HEK293 (cell line): Measurements from ENCODE around the gene FASTK.

Source experiments
- CTCF ChIA-PET: fragments of 350-600 bp; formaldehyde crosslinking; extraction: SDS; loops from one replicate; lab custom pipeline; 2021; ENCODE audit warnings: antibody characterized with exemption; lab: Yijun Ruan, JAX
- POLR2A ChIA-PET: fragments of 300-600 bp; formaldehyde crosslinking; extraction: SDS; loops from one replicate; lab custom pipeline; 2020; ENCODE audit warnings: antibody characterized with exemption, inconsistent platforms; lab: Yijun Ruan, JAX
- H3K27ac ChIP-seq: fragments of 200-500 bp; sonication (Bioruptor generic); 2 replicates; pipeline ENCODE4 v1.5.1; 2014; ENCODE audit warnings: low read depth, low read length, control low read depth, inconsistent platforms; ENCODE audit errors: extremely low read depth
- H3K36me3 ChIP-seq, 2 experiments: fragments of 200-500 bp in 1 of 2; sonication (Bioruptor generic) in 1 of 2; 1 replicate in 1 of 2; 2 replicates in 1 of 2; pipeline ENCODE4 v1.5.1; 2014 to 2017; ENCODE audit warnings: inconsistent platforms in 2 of 2, low read length in 2 of 2; ENCODE audit not compliant: control insufficient read depth in 2 of 2, insufficient read depth in 1 of 2
- H3K4me1 ChIP-seq: fragments of 200-500 bp; sonication (Bioruptor generic); 2 replicates; pipeline ENCODE4 v1.5.1; 2014; ENCODE audit warnings: mild to moderate bottlenecking, low read length, inconsistent platforms; ENCODE audit not compliant: control insufficient read depth, insufficient read depth
- H3K4me3 ChIP-seq: 2 replicates; pipeline ENCODE4 v1.5.1; 2011; ENCODE audit warnings: low read depth, mild to moderate bottlenecking, control low read depth, low read length, moderate library complexity
- H3K9me3 ChIP-seq: fragments of 200-500 bp; sonication (Bioruptor generic); 2 replicates; pipeline ENCODE4 v1.5.1; 2014; ENCODE audit warnings: low read depth, low read length, inconsistent platforms; ENCODE audit not compliant: control insufficient read depth, insufficient read depth
- GFI1B ChIP-seq: fragments of 450-650 bp; formaldehyde crosslinking; IDR thresholded peaks from 2 replicates; pipeline ENCODE4 v1.5.1; 2016; ENCODE audit warnings: missing biosample characterization, missing genetic modification characterization
- GLIS1 ChIP-seq: fragments of 450-650 bp; formaldehyde crosslinking; IDR thresholded peaks from 2 replicates; pipeline ENCODE4 v1.5.1; 2016; ENCODE audit warnings: missing biosample characterization, missing genetic modification characterization
- SALL2 ChIP-seq: fragments of 450-650 bp; formaldehyde crosslinking; IDR thresholded peaks from 2 replicates; pipeline ENCODE4 v1.5.0; 2017; ENCODE audit warnings: missing biosample characterization, mild to moderate bottlenecking, missing genetic modification characterization, borderline replicate concordance
- ZBTB17 ChIP-seq: fragments of 450-650 bp; formaldehyde crosslinking; IDR thresholded peaks from 2 replicates; pipeline ENCODE4 v1.5.1; 2016; ENCODE audit warnings: missing biosample characterization, missing genetic modification characterization
- ZFHX2 ChIP-seq: fragments of 450-650 bp; formaldehyde crosslinking; conservative IDR thresholded peaks from 2 replicates; pipeline ENCODE4 v1.5.1; 2016; ENCODE audit warnings: missing biosample characterization, missing genetic modification characterization
- ZFP41 ChIP-seq: fragments of 450-650 bp; formaldehyde crosslinking; IDR thresholded peaks from 2 replicates; pipeline ENCODE4 v1.5.1; 2016; ENCODE audit warnings: missing biosample characterization, missing genetic modification characterization, borderline replicate concordance
- ZIC2 ChIP-seq: fragments of 450-650 bp; formaldehyde crosslinking; IDR thresholded peaks from 2 replicates; pipeline ENCODE4 v1.5.1; 2016; ENCODE audit warnings: missing biosample characterization, missing genetic modification characterization
- ZNF112 ChIP-seq: fragments of 450-650 bp; formaldehyde crosslinking; IDR thresholded peaks from 2 replicates; pipeline ENCODE4 v1.5.0; 2017; ENCODE audit warnings: missing biosample characterization, missing genetic modification characterization
- ZNF132 ChIP-seq: fragments of 450-650 bp; formaldehyde crosslinking; IDR thresholded peaks from 2 replicates; pipeline ENCODE4 v1.5.1; 2017; ENCODE audit warnings: missing biosample characterization, missing genetic modification characterization, borderline replicate concordance
- ZNF146 ChIP-seq: fragments of 450-650 bp; formaldehyde crosslinking; IDR thresholded peaks from 2 replicates; pipeline ENCODE4 v1.5.1; 2016; ENCODE audit warnings: missing biosample characterization, missing genetic modification characterization
- ZNF23 ChIP-seq: fragments of 450-650 bp; formaldehyde crosslinking; IDR thresholded peaks from 2 replicates; pipeline ENCODE4 v1.5.1; 2016; ENCODE audit warnings: missing biosample characterization, missing genetic modification characterization, borderline replicate concordance
- ZNF274 ChIP-seq, 2 experiments: fragments of 200-500 bp in 1 of 2; fragments of 450-650 bp in 1 of 2; sonication (Bioruptor generic) in 1 of 2; formaldehyde crosslinking in 1 of 2; IDR thresholded peaks; 2 replicates each; pipeline versions ENCODE4 v1.5.1 to v1.6.1; 2014 to 2016; ENCODE audit warnings: borderline replicate concordance in 1 of 2, inconsistent platforms in 1 of 2, low read length in 1 of 2, missing biosample characterization in 1 of 2, missing genetic modification characterization in 1 of 2
- ZNF350 ChIP-seq: fragments of 450-650 bp; formaldehyde crosslinking; IDR thresholded peaks from 2 replicates; pipeline ENCODE4 v1.5.0; 2017; ENCODE audit warnings: missing biosample characterization, mild to moderate bottlenecking, missing genetic modification characterization
- ZNF433 ChIP-seq: fragments of 450-650 bp; formaldehyde crosslinking; IDR thresholded peaks from 2 replicates; pipeline ENCODE4 v1.5.1; 2016; ENCODE audit warnings: missing biosample characterization, missing genetic modification characterization, low read depth
- ZNF521 ChIP-seq: fragments of 450-650 bp; formaldehyde crosslinking; IDR thresholded peaks from 2 replicates; pipeline ENCODE4 v1.5.1; 2017; ENCODE audit warnings: missing biosample characterization, mild to moderate bottlenecking, missing genetic modification characterization
- ZNF600 ChIP-seq: fragments of 450-650 bp; formaldehyde crosslinking; IDR thresholded peaks from 2 replicates; pipeline ENCODE4 v1.5.1; 2016; ENCODE audit warnings: missing biosample characterization, missing genetic modification characterization
- TF ChIP-seq, protein P1 (sequence below): fragments of 450-650 bp; formaldehyde crosslinking; IDR thresholded peaks from 2 replicates; pipeline ENCODE4 v1.5.1; 2016; ENCODE audit warnings: missing biosample characterization, missing genetic modification characterization
- TF ChIP-seq, protein P2 (sequence below): fragments of 450-650 bp; formaldehyde crosslinking; conservative IDR thresholded peaks from 2 replicates; pipeline ENCODE4 v1.5.1; 2016; ENCODE audit warnings: low read depth, missing biosample characterization, missing genetic modification characterization

The FASTK gene

DNA sequence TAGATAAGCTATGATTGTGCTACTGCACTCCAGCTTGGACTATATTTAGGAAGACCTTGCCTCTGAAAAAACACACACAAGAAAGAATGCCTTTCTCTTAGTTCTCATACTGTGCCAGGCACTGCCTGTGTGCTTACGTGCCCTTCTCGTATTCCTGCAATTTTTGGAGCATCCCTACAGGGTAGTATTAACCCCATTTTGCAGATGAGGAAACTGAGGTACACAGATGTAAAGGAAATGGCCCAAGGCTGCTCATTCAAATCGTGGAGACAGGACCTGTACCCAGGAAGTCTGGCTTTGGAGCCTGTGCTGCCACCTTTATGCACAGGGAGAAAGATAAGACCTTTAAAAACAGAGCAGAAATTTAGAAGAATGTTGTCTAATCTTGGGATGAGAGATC is 22.4 kb upstream of the FASTK start (continued):
- TF ChIP-seq, protein P1, sequence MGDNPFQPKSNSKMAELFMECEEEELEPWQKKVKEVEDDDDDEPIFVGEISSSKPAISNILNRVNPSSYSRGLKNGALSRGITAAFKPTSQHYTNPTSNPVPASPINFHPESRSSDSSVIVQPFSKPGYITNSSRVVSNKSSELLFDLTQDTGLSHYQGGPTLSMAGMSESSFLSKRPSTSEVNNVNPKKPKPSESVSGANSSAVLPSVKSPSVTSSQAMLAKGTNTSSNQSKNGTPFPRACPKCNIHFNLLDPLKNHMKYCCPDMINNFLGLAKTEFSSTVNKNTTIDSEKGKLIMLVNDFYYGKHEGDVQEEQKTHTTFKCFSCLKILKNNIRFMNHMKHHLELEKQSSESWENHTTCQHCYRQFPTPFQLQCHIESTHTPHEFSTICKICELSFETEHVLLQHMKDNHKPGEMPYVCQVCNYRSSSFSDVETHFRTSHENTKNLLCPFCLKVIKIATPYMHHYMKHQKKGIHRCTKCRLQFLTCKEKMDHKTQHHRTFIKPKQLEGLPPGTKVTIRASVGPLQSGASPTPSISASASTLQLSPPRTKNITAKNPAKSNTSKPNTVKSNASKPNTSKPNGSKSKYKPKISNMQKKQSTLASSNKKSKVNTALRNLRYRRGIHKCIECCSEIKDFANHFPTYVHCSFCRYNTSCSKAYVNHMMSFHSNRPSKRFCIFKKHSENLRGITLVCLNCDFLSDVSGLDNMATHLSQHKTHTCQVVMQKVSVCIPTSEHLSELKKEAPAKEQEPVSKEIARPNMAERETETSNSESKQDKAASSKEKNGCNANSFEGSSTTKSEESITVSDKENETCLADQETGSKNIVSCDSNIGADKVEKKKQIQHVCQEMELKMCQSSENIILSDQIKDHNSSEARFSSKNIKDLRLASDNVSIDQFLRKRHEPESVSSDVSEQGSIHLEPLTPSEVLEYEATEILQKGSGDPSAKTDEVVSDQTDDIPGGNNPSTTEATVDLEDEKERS (tag by site-specific recombination), result no peak
- TF ChIP-seq ZNF23, result no peak
- no peak for TF ChIP-seq ZNF146 (tag by site-specific recombination)
- no peak for TF ChIP-seq ZNF350 (tag by site-specific recombination)
- TF ChIP-seq ZNF274 (IDR thresholded peaks at IDR 0.05; ENCODE audit: low read length), result no peak
- TF ChIP-seq ZNF274 (tag by site-specific recombination; IDR thresholded peaks at IDR 0.05; ENCODE audit: borderline replicate concordance), result no peak
- TF ChIP-seq ZBTB17 (tag by site-specific recombination), result no peak
- TF ChIP-seq, all 188 proteins: peak for 0

- Histone ChIP-seq H3K36me3 (peaks cover 0 to 32% of the 10 kb centered on the region in 2 experiments; a peak in 2 of 3 replicates), H3K9me3 (no peaks in the 10 kb centered on the region), H3K4me1 (no peaks in the 10 kb centered on the region), H3K27ac (no peak overlapping the region), H3K4me3 (no peak overlapping the region)
- CTCF ChIA-PET, result interaction anchor here (0.7 to 4.0 kb wide), 2 partner anchors 9 to 206 kb away, joined by 3 to 23 read pairs; no protein-coding TSS in a partner anchor
- TF ChIP-seq ZNF132 (tag by site-specific recombination) (no peak), ZFHX2 (tag by site-specific recombination) (0 out of 2 replicates have a peak, but pooled peaks have one; percentile 28)
- POLR2A ChIA-PET, result no interaction called here
Measured at GRCh38 chr7:151101621-151102396, 21.2 kb upstream of the FASTK start.

DNA sequence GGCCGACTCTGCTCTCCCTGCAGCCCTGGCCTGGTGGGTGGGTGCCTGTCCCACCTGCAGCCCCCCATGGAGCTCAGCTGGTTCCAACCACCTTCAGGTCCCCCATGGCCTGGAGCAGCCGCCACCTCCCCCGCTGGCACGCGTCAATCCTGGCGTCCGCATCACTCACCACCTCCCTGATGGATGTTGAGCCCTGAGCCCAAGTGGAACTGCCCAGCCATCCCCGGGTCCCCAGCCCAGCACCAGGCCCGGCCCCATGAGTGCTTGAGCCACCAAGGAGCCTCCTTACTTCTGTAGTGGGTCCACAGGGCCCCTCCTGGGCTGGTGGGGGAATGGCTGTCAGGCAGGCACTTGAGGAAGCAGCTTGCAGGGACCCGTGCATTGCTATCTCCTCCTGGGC is 20.3 kb upstream of the FASTK start:
- no peak overlapping the region for H3K4me3 ChIP-seq
- TF ChIP-seq GFI1B (tag by site-specific recombination) (no peak), ZIC2 (tag by site-specific recombination) (peak; percentile 50; the same call in 1 of the 2 replicates)
- ChIA-PET POLR2A (no interaction called here), CTCF (interaction anchor here (0.6 to 4.0 kb wide), 3 partner anchors 10 to 131 kb away, joined by 3 to 23 read pairs (median 3); no protein-coding TSS in a partner anchor)
- H3K27ac ChIP-seq, result no peak overlapping the region
- no peaks in the 10 kb centered on the region for H3K9me3 ChIP-seq
- no peaks in the 10 kb centered on the region for H3K4me1 ChIP-seq
- H3K36me3 ChIP-seq, result peaks cover 0 to 33% of the 10 kb centered on the region in 2 experiments; a peak in 2 of 3 replicates

- CTCF ChIA-PET, result interaction anchor here (0.6 to 4.0 kb wide), 2 partner anchors 11 to 15 kb away, joined by 3 to 23 read pairs; no protein-coding TSS in a partner anchor
- TF ChIP-seq ZFP41 (tag by site-specific recombination) (no peak), ZNF112 (tag by site-specific recombination) (no peak), SALL2 (tag by site-specific recombination) (no peak), GLIS1 (tag by site-specific recombination) (peak; percentile 47), ZNF433 (tag by site-specific recombination) (no peak), ZNF521 (tag by site-specific recombination) (no peak), ZNF600 (tag by site-specific recombination) (peak; percentile 71)
- TF ChIP-seq, protein P2, sequence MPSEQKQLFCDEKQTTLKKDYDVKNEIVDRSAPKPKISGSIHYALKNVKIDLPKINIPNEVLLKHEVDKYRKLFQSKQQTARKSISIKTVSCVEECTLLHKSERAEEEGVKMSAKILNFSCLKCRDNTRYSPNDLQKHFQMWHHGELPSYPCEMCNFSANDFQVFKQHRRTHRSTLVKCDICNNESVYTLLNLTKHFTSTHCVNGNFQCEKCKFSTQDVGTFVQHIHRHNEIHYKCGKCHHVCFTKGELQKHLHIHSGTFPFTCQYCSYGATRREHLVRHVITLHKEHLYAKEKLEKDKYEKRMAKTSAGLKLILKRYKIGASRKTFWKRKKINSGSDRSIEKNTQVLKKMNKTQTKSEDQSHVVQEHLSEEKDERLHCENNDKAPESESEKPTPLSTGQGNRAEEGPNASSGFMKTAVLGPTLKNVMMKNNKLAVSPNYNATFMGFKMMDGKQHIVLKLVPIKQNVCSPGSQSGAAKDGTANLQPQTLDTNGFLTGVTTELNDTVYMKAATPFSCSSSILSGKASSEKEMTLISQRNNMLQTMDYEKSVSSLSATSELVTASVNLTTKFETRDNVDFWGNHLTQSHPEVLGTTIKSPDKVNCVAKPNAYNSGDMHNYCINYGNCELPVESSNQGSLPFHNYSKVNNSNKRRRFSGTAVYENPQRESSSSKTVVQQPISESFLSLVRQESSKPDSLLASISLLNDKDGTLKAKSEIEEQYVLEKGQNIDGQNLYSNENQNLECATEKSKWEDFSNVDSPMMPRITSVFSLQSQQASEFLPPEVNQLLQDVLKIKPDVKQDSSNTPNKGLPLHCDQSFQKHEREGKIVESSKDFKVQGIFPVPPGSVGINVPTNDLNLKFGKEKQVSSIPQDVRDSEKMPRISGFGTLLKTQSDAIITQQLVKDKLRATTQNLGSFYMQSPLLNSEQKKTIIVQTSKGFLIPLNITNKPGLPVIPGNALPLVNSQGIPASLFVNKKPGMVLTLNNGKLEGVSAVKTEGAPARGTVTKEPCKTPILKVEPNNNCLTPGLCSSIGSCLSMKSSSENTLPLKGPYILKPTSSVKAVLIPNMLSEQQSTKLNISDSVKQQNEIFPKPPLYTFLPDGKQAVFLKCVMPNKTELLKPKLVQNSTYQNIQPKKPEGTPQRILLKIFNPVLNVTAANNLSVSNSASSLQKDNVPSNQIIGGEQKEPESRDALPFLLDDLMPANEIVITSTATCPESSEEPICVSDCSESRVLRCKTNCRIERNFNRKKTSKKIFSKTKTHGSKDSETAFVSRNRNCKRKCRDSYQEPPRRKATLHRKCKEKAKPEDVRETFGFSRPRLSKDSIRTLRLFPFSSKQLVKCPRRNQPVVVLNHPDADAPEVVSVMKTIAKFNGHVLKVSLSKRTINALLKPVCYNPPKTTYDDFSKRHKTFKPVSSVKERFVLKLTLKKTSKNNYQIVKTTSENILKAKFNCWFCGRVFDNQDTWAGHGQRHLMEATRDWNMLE (tag by site-specific recombination), result no peak
Measured at GRCh38 chr7:151099486-151100211, 19.0 kb upstream of the FASTK start.

More at GRCh38 chr7:151099486-151100211, 19.0 kb upstream of the FASTK start:
- POLR2A ChIA-PET, result no interaction called here
- Histone ChIP-seq H3K9me3 (no peaks in the 10 kb centered on the region), H3K4me3 (no peak overlapping the region), H3K36me3 (peaks cover 0 to 28% of the 10 kb centered on the region in 2 experiments; a peak in 2 of 3 replicates), H3K27ac (no peak overlapping the region), H3K4me1 (no peaks in the 10 kb centered on the region)
